GM12878 (cell line): ENCODE results near the gene EGR1. TPM values are rescaled to one million over a fixed set of nuclear protein-coding genes. Genes with fewer than 3 reads are reported as not detected.

Experiments
- ATAC-seq: fragments of 200-7000 bp; cut with Tn5 transposase; 3 replicates; pipeline ENCODE4 v1.9.1; 2020; ENCODE audit warnings: mild to moderate bottlenecking, moderate library complexity
- BruUV-seq: library from RNA; stranded (reverse); fragments of 400-500 nt; replicated peaks from 2 replicates; lab custom pipeline; 2021; lab: Mats Ljungman, UMichigan
- CTCF ChIA-PET: fragments of 300-600 bp; sonication (Branson Sonifier 250); formaldehyde crosslinking; extraction: SDS; loops from one replicate; lab custom pipeline; 2021; ENCODE audit warnings: inconsistent platforms; lab: Yijun Ruan, JAX
- POLR2A ChIA-PET: fragments of 350-600 bp; formaldehyde crosslinking; extraction: SDS; loops from one replicate; lab custom pipeline; 2021; ENCODE audit warnings: inconsistent platforms; lab: Charles Lee
- RAD21 ChIA-PET: fragments of 300-600 bp; sonication (Branson Sonifier 250); formaldehyde crosslinking; loops from one replicate; lab custom pipeline; 2023; ENCODE audit warnings: antibody characterized with exemption; ENCODE audit not compliant: unreplicated experiment; lab: Charles Lee
- SMC1A ChIA-PET: fragments of 300-600 bp; sonication (Branson Sonifier 250); formaldehyde crosslinking; loops from one replicate; lab custom pipeline; 2023; ENCODE audit not compliant: unreplicated experiment, uncharacterized antibody; lab: Charles Lee
- DNase-seq: peaks from one replicate; pipeline ENCODE4 v3.0.0-alpha.2; 2011; ENCODE audit warnings: low read depth, low spot score
- FAIRE-seq: peaks from 3 replicates; lab custom pipeline; 2011; peaks lifted over from hg19 to GRCh38; lab: Jason Lieb, UNC
- H2AFZ ChIP-seq: 2 replicates; pipeline ENCODE4 v1.6.0; 2011; ENCODE audit warnings: low read depth, low read length, control low read depth; ENCODE audit not compliant: control insufficient read depth
- H3K27ac ChIP-seq: 2 replicates; pipeline ENCODE4 v1.5.1; 2011; ENCODE audit warnings: control low read depth; ENCODE audit not compliant: control insufficient read depth, insufficient read depth
- H3K27me3 ChIP-seq, 2 experiments: replicated peaks in 1 of 2; 2 replicates each; pipeline versions ENCODE4 v1.6.0 to v1.6.1; 2011; ENCODE audit warnings: low read length in 1 of 2; ENCODE audit not compliant: control insufficient read depth in 2 of 2, insufficient read depth in 2 of 2
- H3K36me3 ChIP-seq, 2 experiments: 2 replicates each; pipeline ENCODE4 v1.5.1; 2011; ENCODE audit warnings: low read length in 1 of 2; ENCODE audit not compliant: control insufficient read depth in 2 of 2, insufficient read depth in 2 of 2
- H3K4me1 ChIP-seq: 2 replicates; pipeline ENCODE4 v1.6.1; 2011; ENCODE audit warnings: mild to moderate bottlenecking, low read length, moderate library complexity, mixed read lengths; ENCODE audit not compliant: control insufficient read depth, insufficient read depth
- H3K4me2 ChIP-seq: 2 replicates; pipeline ENCODE4 v1.6.0; 2011; ENCODE audit warnings: control low read depth; ENCODE audit not compliant: control insufficient read depth, insufficient read depth
- H3K4me3 ChIP-seq: fragments of 200-600 bp; sonication (generic); 2 replicates; pipeline ENCODE4 v1.5.1; 2016
- H3K79me2 ChIP-seq: 2 replicates; pipeline ENCODE4 v1.6.0; 2011; ENCODE audit warnings: low read length; ENCODE audit not compliant: control insufficient read depth, insufficient read depth
- H3K9ac ChIP-seq: 2 replicates; pipeline ENCODE4 v1.8.0; 2011; ENCODE audit warnings: low read length, control low read depth, mixed read lengths; ENCODE audit not compliant: control insufficient read depth, insufficient read depth
- H3K9me3 ChIP-seq: replicated peaks from 3 replicates; pipeline ENCODE4 v1.5.1; 2011; ENCODE audit warnings: mild to moderate bottlenecking, low read length; ENCODE audit not compliant: control insufficient read depth, insufficient read depth
- H4K20me1 ChIP-seq: 2 replicates; pipeline ENCODE4 v1.6.0; 2011; ENCODE audit not compliant: control insufficient read depth, insufficient read depth
- ASH2L ChIP-seq: fragments of 300-600, 200-600 bp; sonication (generic); IDR thresholded peaks from 2 replicates; pipeline ENCODE4 v1.6.1; 2017; ENCODE audit warnings: low read depth, mild to moderate bottlenecking, borderline replicate concordance
- BMI1 ChIP-seq: fragments of 450-650 bp; IDR thresholded peaks from 2 replicates; pipeline ENCODE4 v1.6.1; 2016; ENCODE audit warnings: mild to moderate bottlenecking, moderate library complexity, borderline replicate concordance
- BRCA1 ChIP-seq: IDR thresholded peaks from 2 replicates; pipeline ENCODE4 v1.6.1; 2011; ENCODE audit warnings: low read depth, low read length, improper control_type of control experiment
- CBFB ChIP-seq: IDR thresholded peaks from 2 replicates; pipeline ENCODE4 v1.6.1; 2016; ENCODE audit warnings: antibody characterized with exemption, low read depth
- CBX5 ChIP-seq: sonication (generic); IDR thresholded peaks from 2 replicates; pipeline ENCODE4 v1.6.1; 2016; ENCODE audit warnings: low read depth, moderate library complexity, mild to moderate bottlenecking, inconsistent platforms
- GATAD2B ChIP-seq: fragments of 450-650 bp; conservative IDR thresholded peaks from 2 replicates; pipeline ENCODE4 v1.6.1; 2017; ENCODE audit warnings: low read depth, mild to moderate bottlenecking, moderate library complexity
- IKZF1 ChIP-seq: fragments of 450-650 bp; conservative IDR thresholded peaks from 2 replicates; pipeline ENCODE4 v1.6.1; 2017; ENCODE audit warnings: antibody characterized with exemption, mild to moderate bottlenecking
- KDM1A ChIP-seq: fragments of 200-600 bp; sonication (generic); IDR thresholded peaks from 2 replicates; pipeline ENCODE4 v1.6.1; 2016; ENCODE audit warnings: borderline replicate concordance
- MEF2B ChIP-seq: fragments of 450-650 bp; IDR thresholded peaks from 2 replicates; pipeline ENCODE4 v1.6.1; 2018; ENCODE audit warnings: mild to moderate bottlenecking, moderate library complexity; ENCODE audit not compliant: partially characterized antibody, poor library complexity, severe bottlenecking
- MXI1 ChIP-seq: fragments of 150-350 bp; IDR thresholded peaks from 2 replicates; pipeline ENCODE4 v1.6.1; 2011; ENCODE audit warnings: low read depth, mild to moderate bottlenecking, inconsistent platforms, low read length, improper control_type of control experiment
- MYC ChIP-seq: IDR thresholded peaks from 2 replicates; pipeline ENCODE4 v1.6.1; 2011; ENCODE audit warnings: mild to moderate bottlenecking, low read length, moderate library complexity, inconsistent platforms; ENCODE audit not compliant: insufficient read depth, insufficient replicate concordance, insufficient read length, severe bottlenecking
- NR2C2 ChIP-seq: IDR thresholded peaks from 2 replicates; pipeline ENCODE4 v1.6.1; 2011; ENCODE audit warnings: borderline replicate concordance, low read depth; ENCODE audit not compliant: control insufficient read depth, insufficient read length
- PAX8 ChIP-seq: fragments of 450-650 bp; IDR thresholded peaks from 2 replicates; pipeline ENCODE4 v1.6.1; 2017; ENCODE audit warnings: mild to moderate bottlenecking, moderate library complexity
- POLR2A ChIP-seq: IDR thresholded peaks from 2 replicates; pipeline ENCODE4 v1.6.1; 2011; ENCODE audit warnings: low read depth, mild to moderate bottlenecking, low read length
- RCOR1 ChIP-seq: conservative IDR thresholded peaks from 2 replicates; pipeline ENCODE4 v1.6.1; 2012; ENCODE audit warnings: low read depth, low read length, improper control_type of control experiment
- SREBF1 ChIP-seq: IDR thresholded peaks from 2 replicates; pipeline ENCODE4 v1.6.1; 2012; ENCODE audit warnings: mild to moderate bottlenecking, low read length
- ZNF207 ChIP-seq: fragments of 450-650 bp; IDR thresholded peaks from 2 replicates; pipeline ENCODE4 v1.6.1; 2014; ENCODE audit warnings: antibody characterized with exemption, mild to moderate bottlenecking, borderline replicate concordance
- WGBS: methylation state at CpG from one replicate; pipeline ENCODE4 v1.1.6; 2016; ENCODE audit warnings: low lambda C conversion rate; ENCODE audit not compliant: insufficient replicate concordance, insufficient coverage; ENCODE audit errors: missing lambda C conversion rate; 5-methylcytosine and 5-hydroxymethylcytosine counted together
- in situ Hi-C: fragments of 300-500 bp; cut with MboI; formaldehyde crosslinking; loops from 9 replicates; pipeline ENCODE4 v1.14.3; 2018; ENCODE audit warnings: mixed read lengths
- intact Hi-C: fragments of 100-400 bp; cut with micrococcal nuclease; formaldehyde crosslinking; loops from one replicate; pipeline ENCODE4 v1.14.2; 2022; ENCODE audit not compliant: unreplicated experiment
- polyA plus RNA-seq, 11 experiments: library from polyadenylated mRNA; depleted of rRNA in 4 of 11; unstranded in 6 of 11; stranded (reverse) in 5 of 11; fragments of >200 nt; fragmentation: Nextera tagmentation in 4 of 11; fragmentation: Illumina TruSeq in 1 of 11; extraction: Ambion mirVana in 4 of 11; extraction: Trizol in 1 of 11; gene quantifications; 1 replicate in 1 of 11; 2 replicates in 10 of 11; pipeline versions ENCODE4 v1.2.1 to v1.2.3, GENCODE V29; 2011 to 2016; ENCODE audit warnings: inconsistent platforms in 2 of 11, missing spikeins in 2 of 11, low read depth in 1 of 11
- total RNA-seq, 4 experiments: library from RNA; depleted of rRNA in 3 of 4; stranded (reverse); fragments of >200 nt in 3 of 4; fragmentation: Illumina TruSeq in 1 of 4; extraction: Trizol in 1 of 4; gene quantifications; 2 replicates each; pipeline versions ENCODE4 v1.2.1 to v1.2.3, GENCODE V29; 2013 to 2021
- TF ChIP-seq, protein P1 (sequence below): fragments of 450-650 bp; IDR thresholded peaks from 2 replicates; pipeline ENCODE4 v1.6.1; 2016; ENCODE audit warnings: mild to moderate bottlenecking
- TF ChIP-seq, protein P2 (sequence below): fragments of 150-350 bp; IDR thresholded peaks from 2 replicates; pipeline ENCODE4 v1.6.1; 2014; ENCODE audit warnings: mild to moderate bottlenecking, low read depth, low read length

EGR1 gene
- total and polyA plus RNA-seq, 10 of the 15 experiments (the other 5 are each of a cell fraction or from before 2014, with no cell fraction given): 0.89 to 7.3 (median 2.5) TPM

DNA sequence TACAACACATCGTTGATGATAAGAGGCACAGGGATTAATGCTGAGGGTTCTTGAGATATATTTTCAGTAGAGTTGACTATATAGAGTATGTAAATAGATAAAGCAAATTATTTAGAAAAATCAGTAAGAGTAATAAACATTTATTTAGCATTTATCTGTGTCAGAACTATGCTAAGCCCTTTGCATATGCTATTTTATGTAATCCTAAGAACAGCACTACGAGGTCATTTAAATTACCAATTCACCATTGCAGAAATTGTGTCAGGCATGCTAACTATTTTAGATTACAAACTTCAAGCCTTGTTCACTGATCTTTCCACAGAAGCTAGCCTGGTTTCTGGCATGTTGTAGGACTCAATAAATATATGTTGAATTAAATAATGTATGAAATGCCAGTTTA lies 46.8 kb upstream of the EGR1 start (continued):
- TF ChIP-seq MEF2B: no peak
- no peak for TF ChIP-seq BRCA1
- TF ChIP-seq GATAD2B: no peak
- no peak for TF ChIP-seq CBFB
- TF ChIP-seq POLR2A: no peak
- no peak for TF ChIP-seq ZNF207
- TF ChIP-seq IKZF1: no peak
- no peak for TF ChIP-seq SREBF1
- TF ChIP-seq, protein P1, sequence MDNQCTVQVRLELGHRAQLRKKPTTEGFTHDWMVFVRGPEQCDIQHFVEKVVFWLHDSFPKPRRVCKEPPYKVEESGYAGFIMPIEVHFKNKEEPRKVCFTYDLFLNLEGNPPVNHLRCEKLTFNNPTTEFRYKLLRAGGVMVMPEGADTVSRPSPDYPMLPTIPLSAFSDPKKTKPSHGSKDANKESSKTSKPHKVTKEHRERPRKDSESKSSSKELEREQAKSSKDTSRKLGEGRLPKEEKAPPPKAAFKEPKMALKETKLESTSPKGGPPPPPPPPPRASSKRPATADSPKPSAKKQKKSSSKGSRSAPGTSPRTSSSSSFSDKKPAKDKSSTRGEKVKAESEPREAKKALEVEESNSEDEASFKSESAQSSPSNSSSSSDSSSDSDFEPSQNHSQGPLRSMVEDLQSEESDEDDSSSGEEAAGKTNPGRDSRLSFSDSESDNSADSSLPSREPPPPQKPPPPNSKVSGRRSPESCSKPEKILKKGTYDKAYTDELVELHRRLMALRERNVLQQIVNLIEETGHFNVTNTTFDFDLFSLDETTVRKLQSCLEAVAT: no peak
- TF ChIP-seq NR2C2: no peak
- TF ChIP-seq MXI1: no peak
- TF ChIP-seq KDM1A: no peak

DNA sequence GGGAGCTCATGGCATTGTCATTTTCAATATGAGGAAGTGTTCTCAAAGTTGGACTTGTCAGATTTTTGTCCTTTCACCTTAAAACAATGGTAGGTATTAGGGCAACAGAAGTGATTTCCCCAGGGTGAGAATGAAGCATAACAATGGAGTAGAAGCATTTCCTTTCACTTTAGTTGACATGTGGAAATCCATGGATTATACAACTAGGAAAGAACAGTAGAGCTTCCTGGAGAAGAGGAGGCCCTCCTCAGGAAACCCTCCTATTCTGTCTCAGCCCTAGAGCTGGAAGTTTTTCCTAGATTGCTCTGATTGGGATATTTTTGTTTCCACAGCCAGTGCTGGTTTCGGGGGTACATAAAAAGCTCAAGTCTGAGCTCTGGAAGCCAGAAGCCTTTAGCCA lies 40.2 kb upstream of the EGR1 start:
- WGBS: 100% methylated on average over 1 of the region's 1 CpG
- no peaks in the 10 kb centered on the region for H3K27me3 ChIP-seq
- no peak overlapping the region for H2AFZ ChIP-seq
- ChIA-PET RAD21 (interaction anchor here (1.3 kb wide), 1 partner anchor 79 kb away, joined by 4 read pairs; no protein-coding TSS in a partner anchor), CTCF (interaction anchor here (0.6 to 1.5 kb wide), 3 partner anchors 10 to 79 kb away, joined by 3 to 6 read pairs (median 3); no protein-coding TSS in a partner anchor), POLR2A (no interaction called here), SMC1A (interaction anchor here (1.1 kb wide), 1 partner anchor 10 kb away, joined by 3 read pairs; no protein-coding TSS in a partner anchor)
- intact Hi-C loops (no loop called here), in situ Hi-C loops (no loop called here)
- no peak overlapping the region for H3K9ac ChIP-seq
- ATAC-seq (no peak), DNase-seq (no peak), FAIRE-seq (no peak)
- H4K20me1 ChIP-seq: no peaks in the 10 kb centered on the region
- no peak overlapping the region for H3K4me2 ChIP-seq
- H3K79me2 ChIP-seq: no peaks in the 10 kb centered on the region
- H3K4me1 ChIP-seq: no peaks in the 10 kb centered on the region
- H3K36me3 ChIP-seq: peaks cover 3 to 50% of the 10 kb centered on the region in 2 experiments
- H3K9me3 ChIP-seq: no peaks in the 10 kb centered on the region
- BruUV-seq: no TSS peak
- H3K27ac ChIP-seq: no peak overlapping the region
- H3K4me3 ChIP-seq: no peak overlapping the region
- no peak for TF ChIP-seq MYC
- TF ChIP-seq PAX8: no peak
- TF ChIP-seq, protein P2, sequence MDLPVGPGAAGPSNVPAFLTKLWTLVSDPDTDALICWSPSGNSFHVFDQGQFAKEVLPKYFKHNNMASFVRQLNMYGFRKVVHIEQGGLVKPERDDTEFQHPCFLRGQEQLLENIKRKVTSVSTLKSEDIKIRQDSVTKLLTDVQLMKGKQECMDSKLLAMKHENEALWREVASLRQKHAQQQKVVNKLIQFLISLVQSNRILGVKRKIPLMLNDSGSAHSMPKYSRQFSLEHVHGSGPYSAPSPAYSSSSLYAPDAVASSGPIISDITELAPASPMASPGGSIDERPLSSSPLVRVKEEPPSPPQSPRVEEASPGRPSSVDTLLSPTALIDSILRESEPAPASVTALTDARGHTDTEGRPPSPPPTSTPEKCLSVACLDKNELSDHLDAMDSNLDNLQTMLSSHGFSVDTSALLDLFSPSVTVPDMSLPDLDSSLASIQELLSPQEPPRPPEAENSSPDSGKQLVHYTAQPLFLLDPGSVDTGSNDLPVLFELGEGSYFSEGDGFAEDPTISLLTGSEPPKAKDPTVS: no peak
- no peak for TF ChIP-seq BMI1
- TF ChIP-seq CBX5: no peak
- no peak for TF ChIP-seq RCOR1
- no peak for TF ChIP-seq ASH2L
